ENCODE measurements around the gene P2RX3. TPM values are rescaled to one million over a fixed set of nuclear protein-coding genes. Genes with fewer than 3 reads are reported as not detected.

Gene P2RX3
- total RNA-seq, 1 experiment from 2014 or later: not detected

- H4K20me1 ChIP-seq (ENCODE audit: insufficient read depth): 0 out of 2 replicates have a peak, but pooled peaks cover 4% of the 10 kb centered on the region
- H3K79me2 ChIP-seq (ENCODE audit: low read depth): no peaks in the 10 kb centered on the region
- H3K4me2 ChIP-seq: no peak overlapping the region
- BruUV-seq (replicated peaks): no TSS peak
- no peak for TF ChIP-seq CTCF (conservative IDR thresholded peaks at IDR 0.05)
- no peak for TF ChIP-seq EZH2 (IDR thresholded peaks at IDR 0.05; ENCODE audit: low read depth)
- POLR2A ChIA-PET (ENCODE audit: unreplicated experiment): no interaction called here
- H3K9me2 ChIP-seq (ENCODE audit: insufficient read depth): no peaks in the 10 kb centered on the region
- H3K36me3 ChIP-seq (ENCODE audit: low read depth): peaks cover 29% of the 10 kb centered on the region
- intact Hi-C loops (cut with micrococcal nuclease; ENCODE audit: unreplicated experiment): loop anchor here (10.0 kb wide), 1 partner anchor 394 kb away; no protein-coding TSS in a partner anchor
- no peaks in the 10 kb centered on the region for H3K27me3 ChIP-seq (ENCODE audit: insufficient read depth, low read depth)
- peaks cover 4% of the 10 kb centered on the region; the same call in 1 of the 2 replicates for H3K9me3 ChIP-seq (ENCODE audit: insufficient read depth, low read depth)
- no peak for DNase-seq
- no peak overlapping the region for H3K27ac ChIP-seq
- CTCF ChIA-PET: no interaction called here
- H3F3A ChIP-seq (ENCODE audit: insufficient read depth, low read depth): peaks cover 27% of the 10 kb centered on the region
- H3K4me3 ChIP-seq: no peak overlapping the region
- peaks cover 27% of the 10 kb centered on the region for H3K4me1 ChIP-seq (replicated peaks; ENCODE audit: insufficient read depth)
- no peak overlapping the region for H2AFZ ChIP-seq
Measured at GRCh38 chr11:57299150-57299737, 38.9 kb upstream of the P2RX3 start.

GRCh38 chr11:57300785-57301184 lies 37.4 kb upstream of the P2RX3 start:
- H3K27me3 ChIP-seq (ENCODE audit: insufficient read depth, low read depth): no peaks in the 10 kb centered on the region
- H3K4me1 ChIP-seq (replicated peaks; ENCODE audit: insufficient read depth): 0 out of 2 replicates have a peak, but pooled peaks cover 12% of the 10 kb centered on the region
- no peak overlapping the region for H3K4me2 ChIP-seq
- peaks cover 21% of the 10 kb centered on the region for H3F3A ChIP-seq (ENCODE audit: insufficient read depth, low read depth)
- peaks cover 38% of the 10 kb centered on the region for H3K36me3 ChIP-seq (ENCODE audit: low read depth)
- no peak overlapping the region for H2AFZ ChIP-seq
- peaks cover 18% of the 10 kb centered on the region for H4K20me1 ChIP-seq (ENCODE audit: insufficient read depth)
- peaks cover 11% of the 10 kb centered on the region for H3K79me2 ChIP-seq (ENCODE audit: low read depth)
- H3K9me3 ChIP-seq (ENCODE audit: insufficient read depth, low read depth): peaks cover 4% of the 10 kb centered on the region; the same call in 1 of the 2 replicates
- DNase-seq: no peak
- TF ChIP-seq CTCF (conservative IDR thresholded peaks at IDR 0.05) (no peak), EZH2 (IDR thresholded peaks at IDR 0.05; ENCODE audit: low read depth) (no peak)
- intact Hi-C loops (cut with micrococcal nuclease; ENCODE audit: unreplicated experiment): no loop called here
- no peaks in the 10 kb centered on the region for H3K9me2 ChIP-seq (ENCODE audit: insufficient read depth)
- ChIA-PET CTCF (no interaction called here), POLR2A (ENCODE audit: unreplicated experiment) (no interaction called here)
- H3K4me3 ChIP-seq: no peak overlapping the region
- no peak overlapping the region for H3K27ac ChIP-seq
- BruUV-seq (replicated peaks): no TSS peak

GRCh38 chr11:57301711-57302423 lies 36.3 kb upstream of the P2RX3 start:
- no peak overlapping the region for H3K4me2 ChIP-seq
- peaks cover 38% of the 10 kb centered on the region for H3K36me3 ChIP-seq (ENCODE audit: low read depth)
- H3K4me3 ChIP-seq: no peak overlapping the region
- H3K4me1 ChIP-seq (replicated peaks; ENCODE audit: insufficient read depth): 0 out of 2 replicates have a peak, but pooled peaks cover under 1% of the 10 kb centered on the region
- no peak overlapping the region for H3K27ac ChIP-seq
- intact Hi-C loops (cut with micrococcal nuclease; ENCODE audit: unreplicated experiment): no loop called here
- H3K27me3 ChIP-seq (ENCODE audit: insufficient read depth, low read depth): no peaks in the 10 kb centered on the region
- H3K79me2 ChIP-seq (ENCODE audit: low read depth): peaks cover 20% of the 10 kb centered on the region
- H3F3A ChIP-seq (ENCODE audit: insufficient read depth, low read depth): peaks cover 16% of the 10 kb centered on the region
- no TSS peak for BruUV-seq (replicated peaks)
- POLR2A ChIA-PET (ENCODE audit: unreplicated experiment): no interaction called here
- no peak for TF ChIP-seq EZH2 (IDR thresholded peaks at IDR 0.05; ENCODE audit: low read depth)
- no peak for TF ChIP-seq CTCF (conservative IDR thresholded peaks at IDR 0.05)
- no peak for DNase-seq
- no peaks in the 10 kb centered on the region for H3K9me2 ChIP-seq (ENCODE audit: insufficient read depth)
- H3K9me3 ChIP-seq (ENCODE audit: insufficient read depth, low read depth): peaks cover 4% of the 10 kb centered on the region; the same call in 1 of the 2 replicates
- CTCF ChIA-PET: no interaction called here
- H4K20me1 ChIP-seq (ENCODE audit: insufficient read depth): peaks cover 20% of the 10 kb centered on the region
- no peak overlapping the region for H2AFZ ChIP-seq

Data from PC-9 (cell line).